ENCODE data around the gene OTOP2. TPM values are rescaled to one million over a fixed set of nuclear protein-coding genes. Genes with fewer than 3 reads are reported as not detected.
"Not testable (repeated sequence)": the region's sequence is repeated elsewhere in the genome, so short reads cannot be mapped to it uniquely, and the experiment has no call there.

The OTOP2 gene
- total RNA-seq, 4 donors from 2014 or later = not detected

- Histone ChIP-seq H3K27ac (no peak overlapping the region), H3K4me3 (no peak overlapping the region), H3K9me3 (no peaks in the 10 kb centered on the region), H3K27me3 (peaks cover 66% of the 10 kb centered on the region), H3K36me3 (no peaks in the 10 kb centered on the region), H3K4me1 (no peaks in the 10 kb centered on the region)
- WGBS, 2 donors (ENCODE audit: low coverage in 1 of 2) = 52 to 62% methylated on average over 5 of the region's 7 CpGs
- no peak for TF ChIP-seq POLR2AphosphoS5 (IDR thresholded peaks at IDR 0.05)
- ATAC-seq = no peak
These were observed 19.2 kb upstream of the OTOP2 start for GRCh38 chr17:74904687-74905409.

- not testable (repeated sequence) for H3K27ac ChIP-seq, H3K4me3 ChIP-seq, H3K4me1 ChIP-seq, H3K36me3 ChIP-seq, ATAC-seq, H3K9me3 ChIP-seq
- WGBS, 2 donors (ENCODE audit: low coverage in 1 of 2) = 45 to 62% methylated on average over 4 to 5 of the region's 6 CpGs
- peaks cover 58% of the 10 kb centered on the region for H3K27me3 ChIP-seq
These were observed 17.8 kb upstream of the OTOP2 start for GRCh38 chr17:74906214-74906793.

- TF ChIP-seq CTCF (IDR thresholded peaks at IDR 0.05) (no peak), EP300 (IDR thresholded peaks at IDR 0.05) (no peak), POLR2AphosphoS5 (IDR thresholded peaks at IDR 0.05) (no peak), POLR2A (IDR thresholded peaks at IDR 0.05) (no peak)
- Histone ChIP-seq H3K9me3 (no peaks in the 10 kb centered on the region), H3K4me1 (no peaks in the 10 kb centered on the region), H3K4me3 (no peak overlapping the region), H3K36me3 (no peaks in the 10 kb centered on the region), H3K27me3 (peaks cover 52% of the 10 kb centered on the region), H3K27ac (no peak overlapping the region)
- ATAC-seq = no peak
- 90% methylated on average over 2 of the region's 34 CpGs; no CpG with 5 or more reads in 1 of the 2 donors for WGBS, 2 donors (ENCODE audit: low coverage in 1 of 2)
These were observed 17.1 kb upstream of the OTOP2 start for GRCh38 chr17:74907012-74907411.

GRCh38 chr17:74909097-74909496 lies 15.0 kb upstream of the OTOP2 start:
- not testable (repeated sequence) for H3K27ac ChIP-seq, H3K9me3 ChIP-seq, H3K36me3 ChIP-seq, H3K4me3 ChIP-seq, ATAC-seq, H3K4me1 ChIP-seq
- 83% methylated on average over 2 of the region's 4 CpGs; no CpG with 5 or more reads in 1 of the 2 donors for WGBS, 2 donors (ENCODE audit: low coverage in 1 of 2)
- H3K27me3 ChIP-seq = peaks cover 32% of the 10 kb centered on the region

GRCh38 chr17:74911423-74911822 lies 12.7 kb upstream of the OTOP2 start:
- not testable (repeated sequence) for H3K36me3 ChIP-seq, H3K4me3 ChIP-seq, H3K27ac ChIP-seq, H3K9me3 ChIP-seq, ATAC-seq, H3K4me1 ChIP-seq
- H3K27me3 ChIP-seq = peaks cover 26% of the 10 kb centered on the region
- WGBS, 2 donors (ENCODE audit: low coverage in 1 of 2) = 63 to 100% methylated on average over 2 of the region's 8 CpGs

GRCh38 chr17:74916136-74916850 lies 7.8 kb upstream of the OTOP2 start:
- Histone ChIP-seq H3K4me1 (peaks cover 0 to 4% (median 0%) of the 10 kb centered on the region in 3 donors), H3K4me3 (no peak overlapping the region), H3K27ac (no peak overlapping the region), H3K36me3 (no peaks in the 10 kb centered on the region), H3K27me3 (peaks cover 66% of the 10 kb centered on the region), H3K9me3 (no peaks in the 10 kb centered on the region)
- TF ChIP-seq POLR2AphosphoS5 (IDR thresholded peaks at IDR 0.05) (no peak), EP300 (IDR thresholded peaks at IDR 0.05) (no peak), CTCF (IDR thresholded peaks at IDR 0.05) (no peak), POLR2A (IDR thresholded peaks at IDR 0.05) (no peak)
- no peak for ATAC-seq
- 83 to 86% methylated on average over 3 to 9 of the region's 13 CpGs for WGBS, 2 donors (ENCODE audit: low coverage in 1 of 2)

- Histone ChIP-seq H3K27ac (no peak overlapping the region), H3K36me3 (no peaks in the 10 kb centered on the region), H3K9me3 (no peaks in the 10 kb centered on the region), H3K4me1 (peaks cover 0 to 8% (median 0%) of the 10 kb centered on the region in 3 donors), H3K4me3 (no peak overlapping the region), H3K27me3 (peaks cover 71% of the 10 kb centered on the region)
- 89% methylated on average over 9 of the region's 11 CpGs; no CpG with 5 or more reads in 1 of the 2 donors for WGBS, 2 donors (ENCODE audit: low coverage in 1 of 2)
- no peak for ATAC-seq
- TF ChIP-seq CTCF (IDR thresholded peaks at IDR 0.05) (no peak), POLR2A (IDR thresholded peaks at IDR 0.05) (no peak), POLR2AphosphoS5 (IDR thresholded peaks at IDR 0.05) (no peak), EP300 (IDR thresholded peaks at IDR 0.05) (no peak)
These were observed 7.2 kb upstream of the OTOP2 start for GRCh38 chr17:74916851-74917199.
